ENCODE results near the gene PLA2G4E.

The PLA2G4E gene

GRCh38 chr15:41977757-41978383, 43.0 kb downstream of the PLA2G4E start:
- no peak for DNase-seq (ENCODE audit: low read depth in 2 of 2)

- DNase-seq (ENCODE audit: low read depth in 2 of 2) = no peak
These were observed 45.2 kb downstream of the PLA2G4E start for GRCh38 chr15:41975669-41976068.

- no peak for DNase-seq (ENCODE audit: low read depth in 2 of 2)
These were observed 46.8 kb downstream of the PLA2G4E start for GRCh38 chr15:41974041-41974440.

- peak; percentile 89 to 94 for DNase-seq (ENCODE audit: low read depth in 2 of 2)
These were observed 48.3 kb downstream of the PLA2G4E start, which contains the start of gene EHD4 for GRCh38 chr15:41972253-41973242. Gene EHD4, minus strand, starts transcription at chr15:41972557. Its CDS starts 63 bp downstream, at chr15:41972494.

GRCh38 chr15:41971895-41972252, 49.0 kb downstream of the PLA2G4E start:
- DNase-seq (ENCODE audit: low read depth in 2 of 2) = no peak

- peak; percentile 58 to 72 for DNase-seq (ENCODE audit: low read depth in 2 of 2)
These were observed 49.5 kb downstream of the PLA2G4E start for GRCh38 chr15:41971089-41971894.

GRCh38 chr15:41970456-41970855, 50.4 kb downstream of the PLA2G4E start:
- DNase-seq (ENCODE audit: low read depth in 2 of 2) = no peak

- DNase-seq (ENCODE audit: low read depth in 2 of 2) = no peak
These were observed 50.9 kb downstream of the PLA2G4E start for GRCh38 chr15:41969851-41970431.

GRCh38 chr15:41968701-41969100, 52.1 kb downstream of the PLA2G4E start:
- no peak for DNase-seq (ENCODE audit: low read depth in 2 of 2)

GRCh38 chr15:41967506-41968206, 53.2 kb downstream of the PLA2G4E start:
- no peak for DNase-seq (ENCODE audit: low read depth in 2 of 2)

- DNase-seq (ENCODE audit: low read depth in 2 of 2) = no peak
These were observed 53.8 kb downstream of the PLA2G4E start for GRCh38 chr15:41966920-41967465.

GRCh38 chr15:41966414-41966812, 54.4 kb downstream of the PLA2G4E start:
- DNase-seq (ENCODE audit: low read depth in 2 of 2) = no peak

- DNase-seq (ENCODE audit: low read depth in 2 of 2) = no peak
These were observed 55.1 kb downstream of the PLA2G4E start for GRCh38 chr15:41965441-41966413.

GRCh38 chr15:41961595-41962202, 59.1 kb downstream of the PLA2G4E start:
- no peak for DNase-seq (ENCODE audit: low read depth in 2 of 2)

- DNase-seq (ENCODE audit: low read depth in 2 of 2) = no peak
These were observed 59.8 kb downstream of the PLA2G4E start for GRCh38 chr15:41961001-41961518.

GRCh38 chr15:41958002-41958420, 62.8 kb downstream of the PLA2G4E start:
- DNase-seq (ENCODE audit: low read depth in 2 of 2) = no peak

- DNase-seq (ENCODE audit: low read depth in 2 of 2) = no peak
These were observed 63.6 kb downstream of the PLA2G4E start for GRCh38 chr15:41957021-41957897.

Measured in stimulated activated CD4-positive, alpha-beta T cell treated with anti-CD3 and anti-CD28 coated beads, Interleukin-4, amount 100 ng/mL, for 48 hours (primary cell).